WTC11 (cell line): ENCODE results near the gene NEURL3. TPM values are rescaled to one million over a fixed set of nuclear protein-coding genes. Genes with fewer than 3 reads are reported as not detected.

ENCODE experiments used
- ATAC-seq: fragments of 200-7000 bp; cut with Tn5 transposase; 2 replicates; pipeline ENCODE4 v1.10.0; 2021; ENCODE audit warnings: mild to moderate bottlenecking, moderate library complexity
- CTCF ChIA-PET: fragments of 300-600 bp; sonication (Branson Sonifier 250); formaldehyde crosslinking; loops from one replicate; lab custom pipeline; 2021; ENCODE audit warnings: antibody characterized with exemption; lab: Charles Lee
- POLR2A ChIA-PET: fragments of 350-600 bp; sonication (Branson Sonifier 250); formaldehyde crosslinking; loops from one replicate; lab custom pipeline; 2021; ENCODE audit warnings: antibody characterized with exemption; lab: Charles Lee
- DNase-seq: peaks from one replicate; pipeline ENCODE4 v3.0.0; 2021; ENCODE audit warnings: low spot score
- H3K27ac Mint-ChIP-seq: 2 replicates; pipeline ENCODE4 v1.8.0; 2021; ENCODE audit warnings: mixed read lengths
- H3K27me3 Mint-ChIP-seq: 2 replicates; pipeline ENCODE4 v1.8.0; 2021; ENCODE audit warnings: low read depth, mild to moderate bottlenecking, moderate library complexity, mixed read lengths
- H3K36me3 Mint-ChIP-seq: 2 replicates; pipeline ENCODE4 v1.8.0; 2021; ENCODE audit warnings: mixed read lengths
- H3K4me1 Mint-ChIP-seq: 2 replicates; pipeline ENCODE4 v1.8.0; 2022; ENCODE audit warnings: mixed read lengths
- H3K4me3 Mint-ChIP-seq: 2 replicates; pipeline ENCODE4 v1.8.0; 2021; ENCODE audit warnings: mild to moderate bottlenecking, moderate library complexity, mixed read lengths
- H3K9me3 Mint-ChIP-seq: 2 replicates; pipeline ENCODE4 v1.8.0; 2021; ENCODE audit warnings: mixed read lengths
- FOXJ3 ChIP-seq: sonication (generic); formaldehyde crosslinking; IDR thresholded peaks from 2 replicates; pipeline ENCODE4 v1.9.0; 2021; ENCODE audit warnings: missing genetic modification reagents, mild to moderate bottlenecking, borderline replicate concordance
- IRF2 ChIP-seq: sonication (generic); formaldehyde crosslinking; IDR thresholded peaks from 2 replicates; pipeline ENCODE4 v1.8.0; 2022; ENCODE audit warnings: low read depth, missing genetic modification reagents, borderline replicate concordance
- RELA ChIP-seq: sonication (generic); formaldehyde crosslinking; IDR thresholded peaks from 2 replicates; pipeline ENCODE4 v1.8.1; 2022; ENCODE audit warnings: missing genetic modification reagents, mild to moderate bottlenecking, borderline replicate concordance
- SMAD3 ChIP-seq: sonication (generic); formaldehyde crosslinking; IDR thresholded peaks from 2 replicates; pipeline ENCODE4 v1.8.0; 2022; ENCODE audit warnings: missing genetic modification reagents, mild to moderate bottlenecking, borderline replicate concordance
- SP1 ChIP-seq: sonication (generic); formaldehyde crosslinking; conservative IDR thresholded peaks from 2 replicates; pipeline ENCODE4 v1.8.1; 2022; ENCODE audit warnings: missing genetic modification reagents
- TEAD1 ChIP-seq: sonication (generic); formaldehyde crosslinking; IDR thresholded peaks from 2 replicates; pipeline ENCODE4 v1.8.0; 2022; ENCODE audit warnings: mild to moderate bottlenecking, missing genetic modification reagents
- total RNA-seq: library from RNA; stranded (reverse); gene quantifications from 3 replicates; pipeline ENCODE4 v1.2.3, GENCODE V29; 2021
- TF ChIP-seq, protein P1 (sequence below): sonication (generic); formaldehyde crosslinking; IDR thresholded peaks from 2 replicates; pipeline ENCODE4 v1.8.0; 2023; ENCODE audit warnings: missing genetic modification reagents, mild to moderate bottlenecking, borderline replicate concordance
- TF ChIP-seq, protein P2 (sequence below): sonication (generic); formaldehyde crosslinking; IDR thresholded peaks from 2 replicates; pipeline ENCODE4 v1.8.1; 2023; ENCODE audit warnings: mild to moderate bottlenecking, missing genetic modification reagents, moderate library complexity
- TF ChIP-seq, protein P3 (sequence below): sonication (generic); formaldehyde crosslinking; IDR thresholded peaks from 2 replicates; pipeline ENCODE4 v1.8.1; 2023; ENCODE audit warnings: mild to moderate bottlenecking, missing genetic modification reagents, borderline replicate concordance
- TF ChIP-seq, protein P4 (sequence below): sonication (generic); formaldehyde crosslinking; IDR thresholded peaks from 2 replicates; pipeline ENCODE4 v1.8.1; 2023; ENCODE audit warnings: mild to moderate bottlenecking, missing genetic modification reagents
- TF ChIP-seq, protein P5 (sequence below): fragments of 250-450 bp; sonication (Bioruptor Pico); IDR thresholded peaks from 2 replicates; pipeline ENCODE4 v1.9.0; 2021; ENCODE audit warnings: mild to moderate bottlenecking, borderline replicate concordance

The NEURL3 gene
- total RNA-seq, 1 experiment from 2014 or later, result not detected

DNA sequence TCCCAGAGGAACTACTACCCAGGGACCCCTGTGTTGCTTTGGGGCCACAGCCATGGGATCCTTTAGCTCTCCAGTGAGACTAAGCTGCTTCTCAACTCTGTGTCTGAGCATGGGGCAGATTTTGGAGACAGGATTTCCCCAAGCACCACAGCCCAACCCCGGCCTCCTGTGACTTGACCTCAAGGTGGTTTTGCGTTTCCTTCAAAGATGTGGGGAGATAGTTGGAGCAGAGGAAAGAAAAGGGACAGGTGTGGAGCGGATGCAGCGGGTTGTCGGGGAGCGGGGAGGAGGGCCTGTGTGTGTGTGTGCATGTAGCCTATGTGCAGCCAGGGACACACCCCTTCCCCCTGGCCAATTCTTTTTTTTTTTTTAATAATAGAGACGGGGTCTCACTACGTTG lies 41.6 kb upstream of the NEURL3 start (continued):
- TF ChIP-seq, protein P1, sequence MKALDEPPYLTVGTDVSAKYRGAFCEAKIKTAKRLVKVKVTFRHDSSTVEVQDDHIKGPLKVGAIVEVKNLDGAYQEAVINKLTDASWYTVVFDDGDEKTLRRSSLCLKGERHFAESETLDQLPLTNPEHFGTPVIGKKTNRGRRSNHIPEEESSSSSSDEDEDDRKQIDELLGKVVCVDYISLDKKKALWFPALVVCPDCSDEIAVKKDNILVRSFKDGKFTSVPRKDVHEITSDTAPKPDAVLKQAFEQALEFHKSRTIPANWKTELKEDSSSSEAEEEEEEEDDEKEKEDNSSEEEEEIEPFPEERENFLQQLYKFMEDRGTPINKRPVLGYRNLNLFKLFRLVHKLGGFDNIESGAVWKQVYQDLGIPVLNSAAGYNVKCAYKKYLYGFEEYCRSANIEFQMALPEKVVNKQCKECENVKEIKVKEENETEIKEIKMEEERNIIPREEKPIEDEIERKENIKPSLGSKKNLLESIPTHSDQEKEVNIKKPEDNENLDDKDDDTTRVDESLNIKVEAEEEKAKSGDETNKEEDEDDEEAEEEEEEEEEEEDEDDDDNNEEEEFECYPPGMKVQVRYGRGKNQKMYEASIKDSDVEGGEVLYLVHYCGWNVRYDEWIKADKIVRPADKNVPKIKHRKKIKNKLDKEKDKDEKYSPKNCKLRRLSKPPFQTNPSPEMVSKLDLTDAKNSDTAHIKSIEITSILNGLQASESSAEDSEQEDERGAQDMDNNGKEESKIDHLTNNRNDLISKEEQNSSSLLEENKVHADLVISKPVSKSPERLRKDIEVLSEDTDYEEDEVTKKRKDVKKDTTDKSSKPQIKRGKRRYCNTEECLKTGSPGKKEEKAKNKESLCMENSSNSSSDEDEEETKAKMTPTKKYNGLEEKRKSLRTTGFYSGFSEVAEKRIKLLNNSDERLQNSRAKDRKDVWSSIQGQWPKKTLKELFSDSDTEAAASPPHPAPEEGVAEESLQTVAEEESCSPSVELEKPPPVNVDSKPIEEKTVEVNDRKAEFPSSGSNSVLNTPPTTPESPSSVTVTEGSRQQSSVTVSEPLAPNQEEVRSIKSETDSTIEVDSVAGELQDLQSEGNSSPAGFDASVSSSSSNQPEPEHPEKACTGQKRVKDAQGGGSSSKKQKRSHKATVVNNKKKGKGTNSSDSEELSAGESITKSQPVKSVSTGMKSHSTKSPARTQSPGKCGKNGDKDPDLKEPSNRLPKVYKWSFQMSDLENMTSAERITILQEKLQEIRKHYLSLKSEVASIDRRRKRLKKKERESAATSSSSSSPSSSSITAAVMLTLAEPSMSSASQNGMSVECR (CRISPR knock-in tag), result no peak
- TF ChIP-seq SMAD3 (CRISPR knock-in tag), result no peak
- no peak for TF ChIP-seq IRF2 (CRISPR knock-in tag)
- TF ChIP-seq, protein P2, sequence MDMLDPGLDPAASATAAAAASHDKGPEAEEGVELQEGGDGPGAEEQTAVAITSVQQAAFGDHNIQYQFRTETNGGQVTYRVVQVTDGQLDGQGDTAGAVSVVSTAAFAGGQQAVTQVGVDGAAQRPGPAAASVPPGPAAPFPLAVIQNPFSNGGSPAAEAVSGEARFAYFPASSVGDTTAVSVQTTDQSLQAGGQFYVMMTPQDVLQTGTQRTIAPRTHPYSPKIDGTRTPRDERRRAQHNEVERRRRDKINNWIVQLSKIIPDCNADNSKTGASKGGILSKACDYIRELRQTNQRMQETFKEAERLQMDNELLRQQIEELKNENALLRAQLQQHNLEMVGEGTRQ (CRISPR knock-in tag), result no peak
- no peak for TF ChIP-seq SP1 (CRISPR knock-in tag)
- TF ChIP-seq, all 79 proteins: peak for 0

DNA sequence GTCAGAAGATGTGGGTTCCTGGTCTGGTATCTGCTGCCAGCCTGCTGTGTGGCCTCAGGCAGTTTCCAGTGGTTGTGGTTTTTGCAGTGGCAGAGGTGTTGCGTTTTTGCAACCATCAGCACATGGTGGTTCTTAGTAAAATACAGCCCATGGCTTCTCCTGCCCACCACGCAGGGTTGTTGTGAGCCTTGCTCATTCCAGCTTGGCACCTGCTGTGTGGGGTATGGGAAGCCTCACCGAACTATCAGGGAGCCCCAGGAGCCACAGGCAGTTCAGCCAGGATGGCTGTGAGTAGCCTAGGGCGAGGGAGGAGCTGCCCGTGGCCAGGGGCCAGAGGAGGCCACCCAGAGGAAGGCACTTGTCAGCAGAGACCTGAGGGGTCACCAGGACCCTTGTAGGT lies 41.2 kb upstream of the NEURL3 start:
- no peaks in the 10 kb centered on the region; the same call in 1 of the 2 replicates for H3K27me3 Mint-ChIP-seq
- H3K4me3 Mint-ChIP-seq, result no peak overlapping the region
- TF ChIP-seq, protein P3, sequence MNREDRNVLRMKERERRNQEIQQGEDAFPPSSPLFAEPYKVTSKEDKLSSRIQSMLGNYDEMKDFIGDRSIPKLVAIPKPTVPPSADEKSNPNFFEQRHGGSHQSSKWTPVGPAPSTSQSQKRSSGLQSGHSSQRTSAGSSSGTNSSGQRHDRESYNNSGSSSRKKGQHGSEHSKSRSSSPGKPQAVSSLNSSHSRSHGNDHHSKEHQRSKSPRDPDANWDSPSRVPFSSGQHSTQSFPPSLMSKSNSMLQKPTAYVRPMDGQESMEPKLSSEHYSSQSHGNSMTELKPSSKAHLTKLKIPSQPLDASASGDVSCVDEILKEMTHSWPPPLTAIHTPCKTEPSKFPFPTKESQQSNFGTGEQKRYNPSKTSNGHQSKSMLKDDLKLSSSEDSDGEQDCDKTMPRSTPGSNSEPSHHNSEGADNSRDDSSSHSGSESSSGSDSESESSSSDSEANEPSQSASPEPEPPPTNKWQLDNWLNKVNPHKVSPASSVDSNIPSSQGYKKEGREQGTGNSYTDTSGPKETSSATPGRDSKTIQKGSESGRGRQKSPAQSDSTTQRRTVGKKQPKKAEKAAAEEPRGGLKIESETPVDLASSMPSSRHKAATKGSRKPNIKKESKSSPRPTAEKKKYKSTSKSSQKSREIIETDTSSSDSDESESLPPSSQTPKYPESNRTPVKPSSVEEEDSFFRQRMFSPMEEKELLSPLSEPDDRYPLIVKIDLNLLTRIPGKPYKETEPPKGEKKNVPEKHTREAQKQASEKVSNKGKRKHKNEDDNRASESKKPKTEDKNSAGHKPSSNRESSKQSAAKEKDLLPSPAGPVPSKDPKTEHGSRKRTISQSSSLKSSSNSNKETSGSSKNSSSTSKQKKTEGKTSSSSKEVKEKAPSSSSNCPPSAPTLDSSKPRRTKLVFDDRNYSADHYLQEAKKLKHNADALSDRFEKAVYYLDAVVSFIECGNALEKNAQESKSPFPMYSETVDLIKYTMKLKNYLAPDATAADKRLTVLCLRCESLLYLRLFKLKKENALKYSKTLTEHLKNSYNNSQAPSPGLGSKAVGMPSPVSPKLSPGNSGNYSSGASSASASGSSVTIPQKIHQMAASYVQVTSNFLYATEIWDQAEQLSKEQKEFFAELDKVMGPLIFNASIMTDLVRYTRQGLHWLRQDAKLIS (CRISPR knock-in tag), result no peak
- TF ChIP-seq, protein P4, sequence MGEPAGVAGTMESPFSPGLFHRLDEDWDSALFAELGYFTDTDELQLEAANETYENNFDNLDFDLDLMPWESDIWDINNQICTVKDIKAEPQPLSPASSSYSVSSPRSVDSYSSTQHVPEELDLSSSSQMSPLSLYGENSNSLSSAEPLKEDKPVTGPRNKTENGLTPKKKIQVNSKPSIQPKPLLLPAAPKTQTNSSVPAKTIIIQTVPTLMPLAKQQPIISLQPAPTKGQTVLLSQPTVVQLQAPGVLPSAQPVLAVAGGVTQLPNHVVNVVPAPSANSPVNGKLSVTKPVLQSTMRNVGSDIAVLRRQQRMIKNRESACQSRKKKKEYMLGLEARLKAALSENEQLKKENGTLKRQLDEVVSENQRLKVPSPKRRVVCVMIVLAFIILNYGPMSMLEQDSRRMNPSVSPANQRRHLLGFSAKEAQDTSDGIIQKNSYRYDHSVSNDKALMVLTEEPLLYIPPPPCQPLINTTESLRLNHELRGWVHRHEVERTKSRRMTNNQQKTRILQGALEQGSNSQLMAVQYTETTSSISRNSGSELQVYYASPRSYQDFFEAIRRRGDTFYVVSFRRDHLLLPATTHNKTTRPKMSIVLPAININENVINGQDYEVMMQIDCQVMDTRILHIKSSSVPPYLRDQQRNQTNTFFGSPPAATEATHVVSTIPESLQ (CRISPR knock-in tag), result no peak
- no peak for TF ChIP-seq FOXJ3 (CRISPR knock-in tag)
- no peak for TF ChIP-seq TEAD1 (CRISPR knock-in tag)
- no peak for TF ChIP-seq RELA (CRISPR knock-in tag)
- TF ChIP-seq, protein P5, sequence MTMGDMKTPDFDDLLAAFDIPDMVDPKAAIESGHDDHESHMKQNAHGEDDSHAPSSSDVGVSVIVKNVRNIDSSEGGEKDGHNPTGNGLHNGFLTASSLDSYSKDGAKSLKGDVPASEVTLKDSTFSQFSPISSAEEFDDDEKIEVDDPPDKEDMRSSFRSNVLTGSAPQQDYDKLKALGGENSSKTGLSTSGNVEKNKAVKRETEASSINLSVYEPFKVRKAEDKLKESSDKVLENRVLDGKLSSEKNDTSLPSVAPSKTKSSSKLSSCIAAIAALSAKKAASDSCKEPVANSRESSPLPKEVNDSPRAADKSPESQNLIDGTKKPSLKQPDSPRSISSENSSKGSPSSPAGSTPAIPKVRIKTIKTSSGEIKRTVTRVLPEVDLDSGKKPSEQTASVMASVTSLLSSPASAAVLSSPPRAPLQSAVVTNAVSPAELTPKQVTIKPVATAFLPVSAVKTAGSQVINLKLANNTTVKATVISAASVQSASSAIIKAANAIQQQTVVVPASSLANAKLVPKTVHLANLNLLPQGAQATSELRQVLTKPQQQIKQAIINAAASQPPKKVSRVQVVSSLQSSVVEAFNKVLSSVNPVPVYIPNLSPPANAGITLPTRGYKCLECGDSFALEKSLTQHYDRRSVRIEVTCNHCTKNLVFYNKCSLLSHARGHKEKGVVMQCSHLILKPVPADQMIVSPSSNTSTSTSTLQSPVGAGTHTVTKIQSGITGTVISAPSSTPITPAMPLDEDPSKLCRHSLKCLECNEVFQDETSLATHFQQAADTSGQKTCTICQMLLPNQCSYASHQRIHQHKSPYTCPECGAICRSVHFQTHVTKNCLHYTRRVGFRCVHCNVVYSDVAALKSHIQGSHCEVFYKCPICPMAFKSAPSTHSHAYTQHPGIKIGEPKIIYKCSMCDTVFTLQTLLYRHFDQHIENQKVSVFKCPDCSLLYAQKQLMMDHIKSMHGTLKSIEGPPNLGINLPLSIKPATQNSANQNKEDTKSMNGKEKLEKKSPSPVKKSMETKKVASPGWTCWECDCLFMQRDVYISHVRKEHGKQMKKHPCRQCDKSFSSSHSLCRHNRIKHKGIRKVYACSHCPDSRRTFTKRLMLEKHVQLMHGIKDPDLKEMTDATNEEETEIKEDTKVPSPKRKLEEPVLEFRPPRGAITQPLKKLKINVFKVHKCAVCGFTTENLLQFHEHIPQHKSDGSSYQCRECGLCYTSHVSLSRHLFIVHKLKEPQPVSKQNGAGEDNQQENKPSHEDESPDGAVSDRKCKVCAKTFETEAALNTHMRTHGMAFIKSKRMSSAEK (CRISPR knock-in tag), result no peak
- no peak for TF ChIP-seq SP1 (CRISPR knock-in tag)
- H3K27ac Mint-ChIP-seq, result no peak overlapping the region
- ATAC-seq, result no peak
- H3K36me3 Mint-ChIP-seq, result peaks cover 15% of the 10 kb centered on the region
- POLR2A ChIA-PET, result no interaction called here
- peaks cover 9% of the 10 kb centered on the region for H3K9me3 Mint-ChIP-seq
- no peak for DNase-seq
- CTCF ChIA-PET, result interaction anchor here (1.1 kb wide), 1 partner anchor 139 kb away, joined by 3 read pairs; no protein-coding TSS in a partner anchor
- H3K4me1 Mint-ChIP-seq, result peaks cover 26% of the 10 kb centered on the region
